GM12878 (cell line): Measurements from ENCODE around the gene MAPRE2. TPM values are rescaled to one million over a fixed set of nuclear protein-coding genes. Genes with fewer than 3 reads are reported as not detected.

ENCODE experiments used
- ASH2L ChIP-seq: fragments of 300-600, 200-600 bp; sonication (generic); IDR thresholded peaks from 2 replicates; pipeline ENCODE4 v1.6.1; 2017; ENCODE audit warnings: low read depth, mild to moderate bottlenecking, borderline replicate concordance
- CHD4 ChIP-seq: fragments of 200-600 bp; sonication (generic); IDR thresholded peaks from 2 replicates; pipeline ENCODE4 v1.6.1; 2016; ENCODE audit warnings: mild to moderate bottlenecking
- EGR1 ChIP-seq, 2 experiments: IDR thresholded peaks; 1 replicate in 1 of 2; 2 replicates in 1 of 2; pipeline ENCODE4 v1.6.1; 2011 to 2012; ENCODE audit warnings: low read depth in 2 of 2, low read length in 2 of 2, borderline replicate concordance in 1 of 2, mild to moderate bottlenecking in 1 of 2, moderate library complexity in 1 of 2
- IKZF2 ChIP-seq, 2 experiments: fragments of 450-650 bp; IDR thresholded peaks; 2 replicates each; pipeline ENCODE4 v1.6.1; 2017; ENCODE audit warnings: mild to moderate bottlenecking in 2 of 2, moderate library complexity in 2 of 2
- MEF2A ChIP-seq: IDR thresholded peaks from 2 replicates; pipeline ENCODE4 v1.6.1; 2011; ENCODE audit warnings: low read depth, mild to moderate bottlenecking, low read length, moderate library complexity; ENCODE audit not compliant: insufficient read depth
- polyA plus RNA-seq, 11 experiments: library from polyadenylated mRNA; depleted of rRNA in 4 of 11; unstranded in 6 of 11; stranded (reverse) in 5 of 11; fragments of >200 nt; fragmentation: Nextera tagmentation in 4 of 11; fragmentation: Illumina TruSeq in 1 of 11; extraction: Ambion mirVana in 4 of 11; extraction: Trizol in 1 of 11; gene quantifications; 1 replicate in 1 of 11; 2 replicates in 10 of 11; pipeline versions ENCODE4 v1.2.1 to v1.2.3, GENCODE V29; 2011 to 2016; ENCODE audit warnings: inconsistent platforms in 2 of 11, missing spikeins in 2 of 11, low read depth in 1 of 11
- total RNA-seq, 4 experiments: library from RNA; depleted of rRNA in 3 of 4; stranded (reverse); fragments of >200 nt in 3 of 4; fragmentation: Illumina TruSeq in 1 of 4; extraction: Trizol in 1 of 4; gene quantifications; 2 replicates each; pipeline versions ENCODE4 v1.2.1 to v1.2.3, GENCODE V29; 2013 to 2021
- TF ChIP-seq, protein P1 (sequence below), 3 experiments: IDR thresholded peaks in 2 of 3; conservative IDR thresholded peaks in 1 of 3; 2 replicates each; pipeline ENCODE4 v1.5.1; 2011; ENCODE audit warnings: low read depth in 3 of 3, low read length in 3 of 3, mild to moderate bottlenecking in 3 of 3, control low read depth in 2 of 3, moderate library complexity in 2 of 3, inconsistent platforms in 1 of 3, mixed read lengths in 1 of 3; ENCODE audit not compliant: control insufficient read depth in 2 of 3, insufficient read depth in 1 of 3; ENCODE audit errors: extremely low read depth in 1 of 3
- TF ChIP-seq, protein P2 (sequence below): IDR thresholded peaks from 2 replicates; pipeline ENCODE4 v1.6.1; 2012; ENCODE audit warnings: low read depth, low read length, improper control_type of control experiment
- TF ChIP-seq, protein P3 (sequence below): fragments of 450-650 bp; IDR thresholded peaks from 2 replicates; pipeline ENCODE4 v1.6.1; 2016; ENCODE audit warnings: mild to moderate bottlenecking
- TF ChIP-seq, protein P4 (sequence below): fragments of 450-650 bp; IDR thresholded peaks from 2 replicates; pipeline ENCODE4 v1.6.1; 2014; ENCODE audit warnings: mild to moderate bottlenecking
- TF ChIP-seq, protein P5 (sequence below): IDR thresholded peaks from 2 replicates; pipeline ENCODE4 v1.6.1; 2012; ENCODE audit warnings: low read length, inconsistent platforms
- TF ChIP-seq, protein P6 (sequence below): IDR thresholded peaks from 2 replicates; pipeline ENCODE4 v1.6.1; 2011; ENCODE audit warnings: borderline replicate concordance, low read depth, mild to moderate bottlenecking, moderate library complexity, mixed read lengths, low read length; ENCODE audit not compliant: insufficient read depth; ENCODE audit errors: extremely low read length
- TF ChIP-seq, protein P7 (sequence below): fragments of 450-650 bp; IDR thresholded peaks from 2 replicates; pipeline ENCODE4 v1.6.1; 2017; ENCODE audit warnings: low read depth, mild to moderate bottlenecking, moderate library complexity
- TF ChIP-seq, protein P8 (sequence below): fragments of 450-650 bp; IDR thresholded peaks from 2 replicates; pipeline ENCODE4 v1.6.1; 2017; ENCODE audit warnings: antibody characterized with exemption, mild to moderate bottlenecking, moderate library complexity

The MAPRE2 gene
- total and polyA plus RNA-seq, 10 of the 15 experiments (the other 5 are each of a cell fraction or from before 2014, with no cell fraction given) = 11.0 to 50.6 (median 24.0) TPM

DNA sequence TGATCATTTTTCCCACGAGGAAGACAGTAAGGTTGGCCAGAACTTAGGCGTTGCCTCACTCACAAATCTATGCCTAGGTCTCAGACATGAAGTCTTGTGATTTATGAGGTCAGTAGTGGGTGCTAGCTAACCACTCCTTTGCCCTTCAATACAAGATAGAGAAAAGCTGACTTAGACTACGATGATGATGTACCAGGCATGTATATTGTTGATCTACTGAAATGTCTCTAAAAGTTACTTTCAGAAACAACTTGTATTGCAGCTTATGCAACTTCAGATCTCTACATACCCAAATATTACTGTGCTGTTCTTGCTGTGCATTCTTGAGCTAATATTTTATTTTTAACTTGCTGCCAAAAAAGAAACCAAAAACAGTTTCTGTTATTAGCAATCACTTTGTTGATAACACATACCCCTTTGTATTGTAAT lies 30.6 kb downstream of the MAPRE2 start (continued):
- TF ChIP-seq, protein P1, sequence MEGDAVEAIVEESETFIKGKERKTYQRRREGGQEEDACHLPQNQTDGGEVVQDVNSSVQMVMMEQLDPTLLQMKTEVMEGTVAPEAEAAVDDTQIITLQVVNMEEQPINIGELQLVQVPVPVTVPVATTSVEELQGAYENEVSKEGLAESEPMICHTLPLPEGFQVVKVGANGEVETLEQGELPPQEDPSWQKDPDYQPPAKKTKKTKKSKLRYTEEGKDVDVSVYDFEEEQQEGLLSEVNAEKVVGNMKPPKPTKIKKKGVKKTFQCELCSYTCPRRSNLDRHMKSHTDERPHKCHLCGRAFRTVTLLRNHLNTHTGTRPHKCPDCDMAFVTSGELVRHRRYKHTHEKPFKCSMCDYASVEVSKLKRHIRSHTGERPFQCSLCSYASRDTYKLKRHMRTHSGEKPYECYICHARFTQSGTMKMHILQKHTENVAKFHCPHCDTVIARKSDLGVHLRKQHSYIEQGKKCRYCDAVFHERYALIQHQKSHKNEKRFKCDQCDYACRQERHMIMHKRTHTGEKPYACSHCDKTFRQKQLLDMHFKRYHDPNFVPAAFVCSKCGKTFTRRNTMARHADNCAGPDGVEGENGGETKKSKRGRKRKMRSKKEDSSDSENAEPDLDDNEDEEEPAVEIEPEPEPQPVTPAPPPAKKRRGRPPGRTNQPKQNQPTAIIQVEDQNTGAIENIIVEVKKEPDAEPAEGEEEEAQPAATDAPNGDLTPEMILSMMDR (IDR thresholded peaks at IDR 0.05 in 2 of 3, conservative IDR thresholded peaks at IDR 0.05 in 1 of 3; ENCODE audit: control insufficient read depth in 2 of 3, extremely low read depth in 1 of 3, insufficient read depth in 1 of 3, low read depth in 3 of 3, low read length in 3 of 3) = no peak
- no peak for TF ChIP-seq ASH2L
- TF ChIP-seq, protein P2, sequence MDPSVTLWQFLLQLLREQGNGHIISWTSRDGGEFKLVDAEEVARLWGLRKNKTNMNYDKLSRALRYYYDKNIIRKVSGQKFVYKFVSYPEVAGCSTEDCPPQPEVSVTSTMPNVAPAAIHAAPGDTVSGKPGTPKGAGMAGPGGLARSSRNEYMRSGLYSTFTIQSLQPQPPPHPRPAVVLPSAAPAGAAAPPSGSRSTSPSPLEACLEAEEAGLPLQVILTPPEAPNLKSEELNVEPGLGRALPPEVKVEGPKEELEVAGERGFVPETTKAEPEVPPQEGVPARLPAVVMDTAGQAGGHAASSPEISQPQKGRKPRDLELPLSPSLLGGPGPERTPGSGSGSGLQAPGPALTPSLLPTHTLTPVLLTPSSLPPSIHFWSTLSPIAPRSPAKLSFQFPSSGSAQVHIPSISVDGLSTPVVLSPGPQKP = no peak
- TF ChIP-seq, protein P3, sequence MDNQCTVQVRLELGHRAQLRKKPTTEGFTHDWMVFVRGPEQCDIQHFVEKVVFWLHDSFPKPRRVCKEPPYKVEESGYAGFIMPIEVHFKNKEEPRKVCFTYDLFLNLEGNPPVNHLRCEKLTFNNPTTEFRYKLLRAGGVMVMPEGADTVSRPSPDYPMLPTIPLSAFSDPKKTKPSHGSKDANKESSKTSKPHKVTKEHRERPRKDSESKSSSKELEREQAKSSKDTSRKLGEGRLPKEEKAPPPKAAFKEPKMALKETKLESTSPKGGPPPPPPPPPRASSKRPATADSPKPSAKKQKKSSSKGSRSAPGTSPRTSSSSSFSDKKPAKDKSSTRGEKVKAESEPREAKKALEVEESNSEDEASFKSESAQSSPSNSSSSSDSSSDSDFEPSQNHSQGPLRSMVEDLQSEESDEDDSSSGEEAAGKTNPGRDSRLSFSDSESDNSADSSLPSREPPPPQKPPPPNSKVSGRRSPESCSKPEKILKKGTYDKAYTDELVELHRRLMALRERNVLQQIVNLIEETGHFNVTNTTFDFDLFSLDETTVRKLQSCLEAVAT = no peak
- TF ChIP-seq, protein P4, sequence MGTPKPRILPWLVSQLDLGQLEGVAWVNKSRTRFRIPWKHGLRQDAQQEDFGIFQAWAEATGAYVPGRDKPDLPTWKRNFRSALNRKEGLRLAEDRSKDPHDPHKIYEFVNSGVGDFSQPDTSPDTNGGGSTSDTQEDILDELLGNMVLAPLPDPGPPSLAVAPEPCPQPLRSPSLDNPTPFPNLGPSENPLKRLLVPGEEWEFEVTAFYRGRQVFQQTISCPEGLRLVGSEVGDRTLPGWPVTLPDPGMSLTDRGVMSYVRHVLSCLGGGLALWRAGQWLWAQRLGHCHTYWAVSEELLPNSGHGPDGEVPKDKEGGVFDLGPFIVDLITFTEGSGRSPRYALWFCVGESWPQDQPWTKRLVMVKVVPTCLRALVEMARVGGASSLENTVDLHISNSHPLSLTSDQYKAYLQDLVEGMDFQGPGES = no peak
- no peak for TF ChIP-seq EGR1 (IDR thresholded peaks at IDR 0.05; ENCODE audit: borderline replicate concordance in 1 of 2, low read depth in 2 of 2, low read length in 2 of 2)
- TF ChIP-seq, protein P5, sequence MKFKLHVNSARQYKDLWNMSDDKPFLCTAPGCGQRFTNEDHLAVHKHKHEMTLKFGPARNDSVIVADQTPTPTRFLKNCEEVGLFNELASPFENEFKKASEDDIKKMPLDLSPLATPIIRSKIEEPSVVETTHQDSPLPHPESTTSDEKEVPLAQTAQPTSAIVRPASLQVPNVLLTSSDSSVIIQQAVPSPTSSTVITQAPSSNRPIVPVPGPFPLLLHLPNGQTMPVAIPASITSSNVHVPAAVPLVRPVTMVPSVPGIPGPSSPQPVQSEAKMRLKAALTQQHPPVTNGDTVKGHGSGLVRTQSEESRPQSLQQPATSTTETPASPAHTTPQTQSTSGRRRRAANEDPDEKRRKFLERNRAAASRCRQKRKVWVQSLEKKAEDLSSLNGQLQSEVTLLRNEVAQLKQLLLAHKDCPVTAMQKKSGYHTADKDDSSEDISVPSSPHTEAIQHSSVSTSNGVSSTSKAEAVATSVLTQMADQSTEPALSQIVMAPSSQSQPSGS = peak; percentile 51
- 0 out of 4 replicates have a peak, but pooled peaks of 1 of the 2 experiments have one; percentile 18 for TF ChIP-seq IKZF2 (IDR thresholded peaks at IDR 0.05)
- TF ChIP-seq, protein P6, sequence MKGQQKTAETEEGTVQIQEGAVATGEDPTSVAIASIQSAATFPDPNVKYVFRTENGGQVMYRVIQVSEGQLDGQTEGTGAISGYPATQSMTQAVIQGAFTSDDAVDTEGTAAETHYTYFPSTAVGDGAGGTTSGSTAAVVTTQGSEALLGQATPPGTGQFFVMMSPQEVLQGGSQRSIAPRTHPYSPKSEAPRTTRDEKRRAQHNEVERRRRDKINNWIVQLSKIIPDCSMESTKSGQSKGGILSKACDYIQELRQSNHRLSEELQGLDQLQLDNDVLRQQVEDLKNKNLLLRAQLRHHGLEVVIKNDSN = no peak
- TF ChIP-seq, protein P7, sequence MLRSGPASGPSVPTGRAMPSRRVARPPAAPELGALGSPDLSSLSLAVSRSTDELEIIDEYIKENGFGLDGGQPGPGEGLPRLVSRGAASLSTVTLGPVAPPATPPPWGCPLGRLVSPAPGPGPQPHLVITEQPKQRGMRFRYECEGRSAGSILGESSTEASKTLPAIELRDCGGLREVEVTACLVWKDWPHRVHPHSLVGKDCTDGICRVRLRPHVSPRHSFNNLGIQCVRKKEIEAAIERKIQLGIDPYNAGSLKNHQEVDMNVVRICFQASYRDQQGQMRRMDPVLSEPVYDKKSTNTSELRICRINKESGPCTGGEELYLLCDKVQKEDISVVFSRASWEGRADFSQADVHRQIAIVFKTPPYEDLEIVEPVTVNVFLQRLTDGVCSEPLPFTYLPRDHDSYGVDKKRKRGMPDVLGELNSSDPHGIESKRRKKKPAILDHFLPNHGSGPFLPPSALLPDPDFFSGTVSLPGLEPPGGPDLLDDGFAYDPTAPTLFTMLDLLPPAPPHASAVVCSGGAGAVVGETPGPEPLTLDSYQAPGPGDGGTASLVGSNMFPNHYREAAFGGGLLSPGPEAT = no peak
- peak; percentile 58; the same call in 1 of the 2 replicates for TF ChIP-seq MEF2A
- TF ChIP-seq, protein P8, sequence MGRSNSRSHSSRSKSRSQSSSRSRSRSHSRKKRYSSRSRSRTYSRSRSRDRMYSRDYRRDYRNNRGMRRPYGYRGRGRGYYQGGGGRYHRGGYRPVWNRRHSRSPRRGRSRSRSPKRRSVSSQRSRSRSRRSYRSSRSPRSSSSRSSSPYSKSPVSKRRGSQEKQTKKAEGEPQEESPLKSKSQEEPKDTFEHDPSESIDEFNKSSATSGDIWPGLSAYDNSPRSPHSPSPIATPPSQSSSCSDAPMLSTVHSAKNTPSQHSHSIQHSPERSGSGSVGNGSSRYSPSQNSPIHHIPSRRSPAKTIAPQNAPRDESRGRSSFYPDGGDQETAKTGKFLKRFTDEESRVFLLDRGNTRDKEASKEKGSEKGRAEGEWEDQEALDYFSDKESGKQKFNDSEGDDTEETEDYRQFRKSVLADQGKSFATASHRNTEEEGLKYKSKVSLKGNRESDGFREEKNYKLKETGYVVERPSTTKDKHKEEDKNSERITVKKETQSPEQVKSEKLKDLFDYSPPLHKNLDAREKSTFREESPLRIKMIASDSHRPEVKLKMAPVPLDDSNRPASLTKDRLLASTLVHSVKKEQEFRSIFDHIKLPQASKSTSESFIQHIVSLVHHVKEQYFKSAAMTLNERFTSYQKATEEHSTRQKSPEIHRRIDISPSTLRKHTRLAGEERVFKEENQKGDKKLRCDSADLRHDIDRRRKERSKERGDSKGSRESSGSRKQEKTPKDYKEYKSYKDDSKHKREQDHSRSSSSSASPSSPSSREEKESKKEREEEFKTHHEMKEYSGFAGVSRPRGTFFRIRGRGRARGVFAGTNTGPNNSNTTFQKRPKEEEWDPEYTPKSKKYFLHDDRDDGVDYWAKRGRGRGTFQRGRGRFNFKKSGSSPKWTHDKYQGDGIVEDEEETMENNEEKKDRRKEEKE = no peak
- TF ChIP-seq CHD4 = no peak
